Regular cardiac myocyte (primary cell): ENCODE measurements around the gene UBE2K. TPM values are rescaled to one million over a fixed set of nuclear protein-coding genes. Genes with fewer than 3 reads are reported as not detected.

ENCODE experiments used
- total RNA-seq: library from RNA; depleted of rRNA; stranded (reverse); fragments of >200 nt; gene quantifications from 2 replicates; pipeline ENCODE4 v1.2.3, GENCODE V29; 2014

The UBE2K gene, protein sequence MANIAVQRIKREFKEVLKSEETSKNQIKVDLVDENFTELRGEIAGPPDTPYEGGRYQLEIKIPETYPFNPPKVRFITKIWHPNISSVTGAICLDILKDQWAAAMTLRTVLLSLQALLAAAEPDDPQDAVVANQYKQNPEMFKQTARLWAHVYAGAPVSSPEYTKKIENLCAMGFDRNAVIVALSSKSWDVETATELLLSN
- total RNA-seq, result 14.7 and 24.9 TPM in 2 replicates

GRCh38 chr4:39697740-39698423 lies at the start of gene UBE2K:
UBE2K (plus strand) TSS chr4:39698136; CDS start chr4:39698328, 192 bp downstream.

Other genes starting within 250 kb of the UBE2K start
- gene RPL9, start 239.2 kb upstream of the UBE2K start, total RNA-seq, result 2,402 and 2,886 TPM in 2 replicates
- 5.6 and 6.9 TPM in 2 replicates for gene LIAS, start 239.1 kb upstream of the UBE2K start, total RNA-seq
- 171 and 723 TPM in 2 replicates for gene UGDH, start 170.7 kb upstream of the UBE2K start, total RNA-seq
- 43.5 and 55.2 TPM in 2 replicates for gene SMIM14, start 59.3 kb upstream of the UBE2K start, total RNA-seq